Right lobe of liver (tissue), 4 donors: ENCODE results near the gene ZKSCAN5.

ENCODE experiments used
- POLR2A ChIP-seq: fragments of 450-650 bp; IDR thresholded peaks from one replicate; pipeline ENCODE4 v1.6.1; 2017; ENCODE audit warnings: antibody characterized with exemption, mild to moderate bottlenecking
- TF ChIP-seq, protein P1 (sequence below), 4 donors: fragments of 200-600 bp in 3 of 4; fragments of 450-650 bp in 1 of 4; IDR thresholded peaks; one replicate each; pipeline versions ENCODE4 v1.5.1 to v1.8.0; 2016 to 2022; ENCODE audit warnings: antibody characterized with exemption in 4 of 4, mild to moderate bottlenecking in 2 of 4
- donor health status: DM: no; HTN: no; CAD: no.
- donor health status: DM: no; HTN: no; CAD: no.
- donor health status: DM: no; HTN: yes; CAD: no.

DNA sequence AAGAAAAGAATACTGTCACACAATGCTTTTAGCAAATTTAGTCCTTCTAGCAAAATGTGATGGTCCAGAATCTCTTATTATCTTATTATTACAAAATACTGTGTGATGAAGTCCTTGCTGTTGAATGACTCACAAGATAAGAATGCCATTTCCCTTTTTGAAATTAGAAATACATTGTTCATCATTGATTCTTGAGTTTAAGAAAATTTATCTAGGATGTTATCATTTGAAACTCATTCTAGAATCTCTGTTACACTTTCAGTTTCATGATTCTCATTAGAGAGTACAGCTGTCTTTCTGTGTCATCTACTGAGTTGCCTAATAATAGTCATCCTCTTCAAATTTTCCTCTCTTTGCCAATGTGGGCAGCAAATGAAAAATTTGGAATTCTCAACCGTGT, 9.6 kb downstream of the ZKSCAN5 start:
- TF ChIP-seq, protein P1, sequence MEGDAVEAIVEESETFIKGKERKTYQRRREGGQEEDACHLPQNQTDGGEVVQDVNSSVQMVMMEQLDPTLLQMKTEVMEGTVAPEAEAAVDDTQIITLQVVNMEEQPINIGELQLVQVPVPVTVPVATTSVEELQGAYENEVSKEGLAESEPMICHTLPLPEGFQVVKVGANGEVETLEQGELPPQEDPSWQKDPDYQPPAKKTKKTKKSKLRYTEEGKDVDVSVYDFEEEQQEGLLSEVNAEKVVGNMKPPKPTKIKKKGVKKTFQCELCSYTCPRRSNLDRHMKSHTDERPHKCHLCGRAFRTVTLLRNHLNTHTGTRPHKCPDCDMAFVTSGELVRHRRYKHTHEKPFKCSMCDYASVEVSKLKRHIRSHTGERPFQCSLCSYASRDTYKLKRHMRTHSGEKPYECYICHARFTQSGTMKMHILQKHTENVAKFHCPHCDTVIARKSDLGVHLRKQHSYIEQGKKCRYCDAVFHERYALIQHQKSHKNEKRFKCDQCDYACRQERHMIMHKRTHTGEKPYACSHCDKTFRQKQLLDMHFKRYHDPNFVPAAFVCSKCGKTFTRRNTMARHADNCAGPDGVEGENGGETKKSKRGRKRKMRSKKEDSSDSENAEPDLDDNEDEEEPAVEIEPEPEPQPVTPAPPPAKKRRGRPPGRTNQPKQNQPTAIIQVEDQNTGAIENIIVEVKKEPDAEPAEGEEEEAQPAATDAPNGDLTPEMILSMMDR (IDR thresholded peaks at IDR 0.05) = no peak
- TF ChIP-seq POLR2A = no peak
